Dermis blood vessel endothelial cell (primary cell): ENCODE data around the gene TMEM50A. TPM values are rescaled to one million over a fixed set of nuclear protein-coding genes. Genes with fewer than 3 reads are reported as not detected.
"Not testable (repeated sequence)": the region's sequence is repeated elsewhere in the genome, so short reads cannot be mapped to it uniquely, and the experiment has no call there.

ENCODE experiments used
- DNase-seq: peaks from one replicate; pipeline ENCODE4 v3.0.0; 2010
- total RNA-seq: library from RNA; depleted of rRNA; stranded (reverse); fragments of >200 nt; gene quantifications from 2 replicates; pipeline ENCODE4 v1.2.3, GENCODE V29; 2014

TMEM50A gene
- 171 and 248 TPM in 2 replicates for total RNA-seq

GRCh38 chr1:25338188-25338981, at the start of gene TMEM50A:
Gene TMEM50A (plus strand): TSS chr1:25338334. CDS start chr1:25340487, 2,153 bp downstream.
- peak; percentile 87 for DNase-seq

GRCh38 chr1:25288573-25289101, 49.5 kb upstream of the TMEM50A start:
- not testable (repeated sequence) for DNase-seq

- not testable (repeated sequence) for DNase-seq
Measured at GRCh38 chr1:25290043-25290442, 48.1 kb upstream of the TMEM50A start.

DNA sequence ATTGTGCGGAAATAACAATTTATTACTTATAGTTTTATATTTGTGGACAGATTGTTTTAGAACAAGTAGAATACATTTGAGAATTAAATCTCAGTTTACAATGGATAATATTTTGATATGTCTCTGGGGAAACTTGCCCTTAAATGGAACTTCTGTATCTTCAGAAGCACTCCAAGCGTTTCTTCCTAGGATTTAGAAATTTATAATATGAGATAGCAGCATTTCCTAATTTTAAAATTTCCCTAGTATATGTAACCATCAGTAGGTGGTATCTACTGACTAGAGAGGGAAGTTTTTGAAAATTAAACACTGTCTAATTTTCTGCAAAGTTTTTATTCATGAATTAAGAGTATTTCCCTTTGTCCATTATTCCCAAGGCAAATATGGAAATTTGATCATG, 44.7 kb upstream of the TMEM50A start:
- not testable (repeated sequence) for DNase-seq

- not testable (repeated sequence) for DNase-seq
Measured at GRCh38 chr1:25294889-25295826, 43.0 kb upstream of the TMEM50A start.

DNA sequence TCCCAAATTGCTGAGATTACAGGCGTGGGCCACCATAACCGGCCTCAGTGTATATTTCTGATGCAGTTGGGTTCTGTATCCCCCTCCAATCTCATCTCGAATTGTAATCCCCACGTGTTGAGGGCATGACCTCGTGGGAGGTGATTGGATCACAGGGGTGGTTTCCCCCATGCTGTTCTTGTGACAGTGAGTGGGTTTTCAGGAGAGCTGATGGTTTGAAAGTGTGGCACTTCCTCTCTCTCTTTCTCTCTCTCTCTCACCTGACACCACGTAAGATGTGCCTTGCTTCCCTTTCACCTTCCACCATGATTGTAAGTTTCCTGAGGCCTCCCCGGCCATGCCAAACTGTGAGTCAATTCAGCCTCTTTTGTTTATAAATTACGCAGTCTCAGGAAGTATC, 41.6 kb upstream of the TMEM50A start:
- DNase-seq, result peak; percentile 10

DNA sequence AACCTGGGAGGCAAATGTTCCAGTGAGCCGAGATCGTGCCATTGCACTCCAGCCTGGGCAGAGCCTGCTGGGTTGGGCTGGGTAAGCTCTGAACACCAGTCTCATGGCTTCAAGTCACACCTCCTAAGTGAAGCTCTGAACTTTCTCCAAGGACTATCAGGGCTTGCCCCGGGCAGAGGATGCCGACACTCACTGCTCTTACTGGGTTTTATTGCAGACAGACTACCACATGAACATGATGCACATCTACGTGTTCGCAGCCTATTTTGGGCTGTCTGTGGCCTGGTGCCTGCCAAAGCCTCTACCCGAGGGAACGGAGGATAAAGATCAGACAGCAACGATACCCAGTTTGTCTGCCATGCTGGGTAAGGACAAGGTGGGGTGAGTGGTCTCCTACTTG, 37.4 kb upstream of the TMEM50A start:
- DNase-seq, result not testable (repeated sequence)

- DNase-seq, result not testable (repeated sequence)
Measured at GRCh38 chr1:25302330-25302729, 35.8 kb upstream of the TMEM50A start.

DNA sequence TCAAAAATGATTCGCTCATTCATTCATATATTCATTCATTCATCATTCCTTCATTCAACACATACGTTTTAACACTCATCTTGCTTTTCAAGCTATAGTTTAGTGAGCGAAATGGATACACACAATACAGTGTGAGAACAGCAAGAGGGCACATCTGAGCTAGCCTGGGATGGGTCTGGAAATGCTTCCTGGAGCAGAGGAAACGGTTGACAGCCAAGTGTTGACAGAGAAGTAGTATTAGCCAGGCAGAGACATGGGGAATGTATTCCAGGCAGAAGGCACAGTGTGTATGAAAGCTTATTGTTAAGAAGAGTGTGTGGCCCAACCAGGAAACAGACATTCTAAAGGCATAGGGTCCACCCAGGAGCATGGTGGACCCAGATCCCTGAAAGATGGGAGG, 33.2 kb upstream of the TMEM50A start:
- DNase-seq, result peak; percentile 23

GRCh38 chr1:25308168-25308567, 30.0 kb upstream of the TMEM50A start:
- DNase-seq, result not testable (repeated sequence)

- DNase-seq, result not testable (repeated sequence)
Measured at GRCh38 chr1:25309085-25309484, 29.0 kb upstream of the TMEM50A start.

DNA sequence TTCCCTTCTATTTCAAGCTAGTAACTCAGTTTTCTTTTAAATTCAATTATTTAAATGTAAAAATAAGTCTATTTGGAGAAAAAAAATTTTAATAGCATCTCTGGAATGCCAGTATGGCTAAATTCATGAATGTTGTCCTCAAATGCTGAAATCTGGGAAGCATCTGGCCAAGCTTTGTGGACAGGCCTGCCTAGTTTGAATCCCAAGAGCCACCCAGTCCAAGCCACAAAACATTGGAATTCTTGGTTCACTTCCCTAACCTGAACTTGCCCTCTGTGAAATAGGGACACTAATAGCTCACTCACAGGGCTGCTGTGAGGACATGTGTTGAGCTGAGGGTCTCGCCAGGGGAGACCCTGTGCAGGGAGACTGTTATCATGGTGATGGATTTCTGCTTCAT, 28.6 kb upstream of the TMEM50A start:
- not testable (repeated sequence) for DNase-seq

- DNase-seq, result not testable (repeated sequence)
Measured at GRCh38 chr1:25312806-25313470, 25.2 kb upstream of the TMEM50A start.

DNA sequence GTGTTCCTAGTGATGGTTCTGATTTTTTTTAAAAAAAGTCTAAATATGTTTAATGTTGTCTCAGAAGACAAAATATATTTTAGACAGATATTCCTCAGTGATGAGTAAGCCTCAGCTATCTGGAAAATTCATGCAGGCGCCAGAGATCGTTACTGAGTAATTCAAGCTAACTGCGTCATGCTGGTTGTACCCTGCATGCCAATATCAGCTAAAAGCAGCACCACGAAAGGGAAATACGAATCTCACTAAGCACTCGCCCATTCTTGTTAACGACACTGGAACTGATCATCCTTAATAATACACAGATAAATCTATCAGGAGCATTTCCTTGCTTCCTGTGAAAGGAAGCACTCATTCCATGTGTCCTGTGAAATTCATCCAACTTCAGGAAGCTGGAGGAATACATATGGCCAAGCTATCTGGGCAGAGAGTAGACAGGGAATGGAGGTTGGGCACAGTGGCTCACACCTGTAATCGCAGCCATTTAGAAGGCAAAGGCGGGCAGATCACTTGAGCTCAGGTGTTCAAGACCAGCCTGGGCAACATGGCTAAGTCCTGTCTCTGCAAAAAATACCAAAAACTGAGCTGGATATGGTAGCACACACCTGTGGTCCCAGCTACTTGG, 17.7 kb upstream of the TMEM50A start:
- peak; percentile 77 for DNase-seq

- not testable (repeated sequence) for DNase-seq
Measured at GRCh38 chr1:25322127-25322526, 16.0 kb upstream of the TMEM50A start.

DNA sequence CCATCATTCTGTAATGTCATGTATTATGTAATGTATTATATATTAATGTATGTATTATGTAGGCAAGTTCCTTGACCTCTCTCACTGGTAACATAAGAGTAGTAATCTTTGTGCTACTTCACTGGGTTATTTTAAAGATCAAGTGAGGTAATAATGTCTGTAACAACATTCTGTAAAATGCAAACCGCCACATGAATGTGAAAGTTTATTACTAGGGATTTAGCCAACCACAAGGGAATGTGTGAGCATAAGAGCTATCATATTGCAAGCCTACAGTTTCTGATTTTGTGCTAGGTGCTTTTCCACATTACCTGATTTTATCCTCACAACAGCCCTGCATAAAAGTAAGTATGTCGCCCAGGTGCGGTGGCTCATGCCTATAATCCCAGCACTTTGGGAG, 13.7 kb upstream of the TMEM50A start:
- DNase-seq, result not testable (repeated sequence)

DNA sequence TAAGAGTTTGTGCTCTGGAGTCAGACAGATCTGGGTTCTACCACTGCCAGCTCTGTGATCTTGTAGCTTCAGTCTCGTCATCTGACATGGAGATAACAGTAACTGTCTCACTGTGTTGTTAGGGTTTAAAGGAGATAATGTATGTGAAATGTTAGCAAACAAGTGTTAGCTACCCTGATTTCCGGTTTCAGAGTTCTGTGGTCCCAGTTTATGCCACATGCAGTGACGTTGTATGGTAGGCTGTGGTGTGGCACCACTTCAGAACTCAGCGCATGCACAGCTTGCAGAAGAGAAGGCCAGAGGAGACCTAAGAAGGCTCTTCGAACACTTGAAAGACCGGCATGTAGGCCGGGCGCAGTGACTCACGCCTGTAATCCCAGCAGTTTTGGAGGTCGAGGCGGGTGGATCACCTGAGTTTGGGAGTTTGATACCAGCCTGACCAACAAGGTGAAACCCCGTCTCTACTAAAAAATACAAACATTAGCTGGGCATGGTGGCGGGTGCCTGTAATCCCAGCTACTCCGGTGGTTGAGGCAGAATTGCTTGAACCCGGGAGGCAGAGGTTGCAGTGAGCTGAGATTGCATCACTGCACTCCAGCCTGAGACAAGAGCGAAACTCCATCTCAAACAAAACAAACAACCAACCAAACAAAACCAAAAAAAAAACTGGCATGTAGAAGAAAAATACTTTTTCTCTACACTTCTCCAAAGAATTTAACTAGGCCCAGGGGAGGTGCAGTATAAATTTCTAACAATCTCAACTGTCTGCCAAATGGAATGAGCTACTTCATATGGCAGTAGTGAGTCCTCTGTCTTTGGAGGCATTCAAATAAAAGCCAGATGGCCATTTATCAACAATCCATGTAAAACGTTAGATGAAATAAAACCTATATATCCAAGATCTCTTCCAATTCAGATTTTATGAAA, 10.0 kb upstream of the TMEM50A start:
- not testable (repeated sequence) for DNase-seq

DNA sequence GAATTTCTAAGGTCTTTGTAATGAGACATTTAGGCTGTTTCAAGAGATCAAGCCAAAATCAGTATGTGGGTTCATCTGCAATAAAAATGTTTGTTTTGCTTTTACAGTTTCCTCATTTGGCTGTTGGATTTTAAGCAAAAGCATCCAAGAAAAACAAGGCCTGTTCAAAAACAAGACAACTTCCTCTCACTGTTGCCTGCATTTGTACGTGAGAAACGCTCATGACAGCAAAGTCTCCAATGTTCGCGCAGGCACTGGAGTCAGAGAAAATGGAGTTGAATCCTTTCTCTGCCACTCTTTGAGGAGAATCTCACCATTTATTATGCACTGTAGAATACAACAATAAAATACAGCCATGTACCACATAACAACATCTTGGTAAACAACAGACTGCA, 9.3 kb upstream of the TMEM50A start:
- not testable (repeated sequence) for DNase-seq

DNA sequence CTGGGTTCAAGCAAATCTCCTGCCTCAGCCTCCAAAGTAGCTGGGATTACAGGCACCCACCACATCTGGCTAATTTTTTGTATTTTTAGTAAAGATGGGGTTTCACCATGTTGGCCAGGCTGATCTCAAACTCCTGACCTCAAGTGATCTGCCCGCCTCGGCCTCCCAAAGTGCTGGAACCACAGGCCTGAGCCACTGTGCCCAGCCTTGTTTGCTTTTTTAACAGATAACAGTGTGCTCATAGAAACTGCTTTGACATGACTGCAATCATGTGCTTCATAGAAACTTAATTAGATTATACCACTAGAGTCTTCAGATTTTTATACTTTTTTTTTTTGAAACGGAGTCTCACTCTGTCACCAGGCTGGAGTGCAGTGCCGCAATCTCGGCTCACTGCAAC, 8.8 kb upstream of the TMEM50A start:
- DNase-seq, result not testable (repeated sequence)

- DNase-seq, result peak; percentile 83
Measured at GRCh38 chr1:25329950-25330349, 8.2 kb upstream of the TMEM50A start.

DNA sequence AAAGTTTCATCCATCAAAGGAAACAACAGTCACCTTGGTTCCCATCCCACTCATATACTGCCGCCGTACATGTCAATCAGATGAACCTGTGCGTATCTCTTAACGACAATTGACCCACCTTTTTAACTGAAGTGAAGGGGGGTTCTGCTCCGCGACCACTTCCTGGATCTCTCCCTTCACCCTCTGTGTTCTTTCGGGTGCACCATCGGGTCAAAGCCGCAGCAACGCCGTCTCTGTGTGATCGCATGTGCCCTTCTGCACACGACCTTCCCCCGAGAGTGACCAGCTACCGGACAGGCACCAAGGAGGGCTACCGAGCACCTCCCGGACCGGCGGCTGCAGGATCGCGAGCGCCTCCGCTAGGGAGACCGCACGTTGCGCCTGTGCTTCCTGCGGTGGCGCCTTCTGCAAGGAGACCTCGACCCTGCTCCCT, 1.2 kb upstream of the TMEM50A start:
- not testable (repeated sequence) for DNase-seq
